ENCODE measurements around the gene STARD7.
"Not testable (repeated sequence)": the region's sequence is repeated elsewhere in the genome, so short reads cannot be mapped to it uniquely, and the experiment has no call there.

Gene STARD7

GRCh38 chr2:96148410-96149217 lies 60.0 kb downstream of the STARD7 start:
- peak; percentile 76 for DNase-seq (ENCODE audit: low spot score)

- no peak for DNase-seq (ENCODE audit: low spot score)
Observed at GRCh38 chr2:96147593-96148201, 60.9 kb downstream of the STARD7 start.

GRCh38 chr2:96146881-96147592 lies 61.6 kb downstream of the STARD7 start:
- no peak for DNase-seq (ENCODE audit: low spot score)

DNA sequence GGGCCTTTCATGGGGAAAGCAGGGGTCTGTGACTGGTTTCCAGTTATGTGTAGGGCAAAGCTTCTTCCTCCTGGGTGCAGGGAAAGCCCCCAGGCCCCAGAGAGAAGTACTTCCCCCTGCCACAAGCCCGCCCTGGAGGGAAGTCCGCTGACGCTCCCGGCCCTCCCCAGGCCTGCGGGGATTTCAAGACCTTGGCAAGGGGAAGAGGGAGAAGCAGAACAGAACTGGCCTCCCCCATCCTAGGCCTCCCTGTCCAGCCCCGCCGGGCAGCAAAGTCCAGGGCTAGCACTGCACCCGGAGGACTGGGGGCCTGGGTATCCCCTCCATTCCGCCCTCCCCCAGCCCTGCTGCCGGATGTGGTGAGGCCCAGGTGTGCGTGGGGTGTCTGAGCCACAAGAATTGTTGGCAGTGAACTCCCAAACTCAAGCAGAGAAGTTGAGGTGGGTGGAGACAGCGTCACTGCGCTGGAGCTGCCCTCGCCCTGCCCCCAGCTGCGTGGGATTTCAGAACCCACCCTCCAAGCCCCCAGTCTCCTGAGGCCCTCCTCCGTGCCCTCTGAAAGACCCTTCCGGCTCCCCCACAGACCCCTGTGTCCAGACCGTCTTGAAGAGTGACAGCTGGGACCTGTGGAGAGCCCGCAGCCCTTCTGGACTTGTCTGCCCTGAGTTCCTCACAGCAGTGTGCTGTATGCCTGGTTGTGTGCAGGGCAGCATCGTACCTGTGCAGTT lies 62.3 kb downstream of the STARD7 start:
- DNase-seq (ENCODE audit: low spot score), result no peak

DNA sequence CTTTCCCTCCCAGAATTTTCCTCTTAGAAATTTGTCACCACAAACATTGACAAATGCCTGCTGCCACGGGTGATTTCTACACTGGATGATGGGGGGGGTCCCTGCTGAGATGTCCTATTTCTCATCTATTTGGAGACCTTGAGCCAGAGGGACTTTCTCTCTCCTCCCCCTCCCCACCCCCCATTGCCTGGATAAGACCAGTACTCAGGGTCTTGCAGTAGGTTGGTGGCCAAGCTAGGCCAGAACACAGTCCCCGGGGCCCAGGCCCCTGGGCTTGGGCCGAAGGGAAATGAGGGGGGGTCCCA lies 62.8 kb downstream of the STARD7 start:
- no peak for DNase-seq (ENCODE audit: low spot score)

DNA sequence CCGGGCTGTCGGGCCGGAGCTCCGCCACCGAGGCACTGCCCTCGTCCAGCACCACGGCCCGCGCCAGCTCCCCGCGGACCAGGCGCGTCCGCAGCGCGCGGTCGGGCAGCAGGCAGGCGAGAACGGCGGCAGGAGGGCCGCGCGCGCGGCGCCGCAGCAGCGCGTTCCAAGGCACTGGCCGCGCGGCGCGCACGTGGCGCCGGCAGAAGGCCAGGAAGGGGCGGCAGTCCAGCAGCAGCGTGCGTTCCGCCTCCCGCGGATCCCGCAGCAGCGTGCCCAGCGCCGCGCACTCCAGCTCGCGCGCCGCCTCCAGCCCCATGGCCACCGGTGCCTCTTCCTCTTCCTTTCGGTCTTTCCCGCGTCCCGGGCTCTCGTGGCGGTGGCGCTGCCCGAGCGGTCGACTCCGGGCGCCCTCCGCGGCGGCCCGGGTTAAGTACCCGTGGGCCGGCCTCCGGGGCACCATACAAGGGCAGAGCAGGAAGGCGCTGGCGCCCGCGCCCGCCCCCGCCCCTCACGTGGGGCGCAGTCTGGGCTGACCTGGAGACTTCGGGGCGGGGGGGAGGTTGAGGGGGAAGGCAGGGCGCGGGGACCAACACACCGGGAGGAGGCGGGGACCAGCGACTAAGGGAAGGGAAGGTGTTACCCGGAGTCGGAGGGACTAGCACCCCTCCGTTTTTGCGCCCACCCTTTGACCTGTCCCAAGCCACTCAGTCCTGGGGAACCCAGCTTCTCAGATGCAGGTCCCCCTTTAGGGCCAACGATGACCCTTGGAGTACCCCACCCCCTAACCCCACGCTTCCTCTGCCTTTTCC lies 63.4 kb downstream of the STARD7 start, which contains the start of gene DUSP2:
TSS of gene DUSP2 (minus strand) at position 405 of the 812 bp plus-strand sequence. CDS start at position 319, 86 bp downstream.
- peak; percentile 69 for DNase-seq (ENCODE audit: low spot score)

- DNase-seq (ENCODE audit: low spot score), result no peak
Observed at GRCh38 chr2:96144481-96145035, 64.1 kb downstream of the STARD7 start.

DNA sequence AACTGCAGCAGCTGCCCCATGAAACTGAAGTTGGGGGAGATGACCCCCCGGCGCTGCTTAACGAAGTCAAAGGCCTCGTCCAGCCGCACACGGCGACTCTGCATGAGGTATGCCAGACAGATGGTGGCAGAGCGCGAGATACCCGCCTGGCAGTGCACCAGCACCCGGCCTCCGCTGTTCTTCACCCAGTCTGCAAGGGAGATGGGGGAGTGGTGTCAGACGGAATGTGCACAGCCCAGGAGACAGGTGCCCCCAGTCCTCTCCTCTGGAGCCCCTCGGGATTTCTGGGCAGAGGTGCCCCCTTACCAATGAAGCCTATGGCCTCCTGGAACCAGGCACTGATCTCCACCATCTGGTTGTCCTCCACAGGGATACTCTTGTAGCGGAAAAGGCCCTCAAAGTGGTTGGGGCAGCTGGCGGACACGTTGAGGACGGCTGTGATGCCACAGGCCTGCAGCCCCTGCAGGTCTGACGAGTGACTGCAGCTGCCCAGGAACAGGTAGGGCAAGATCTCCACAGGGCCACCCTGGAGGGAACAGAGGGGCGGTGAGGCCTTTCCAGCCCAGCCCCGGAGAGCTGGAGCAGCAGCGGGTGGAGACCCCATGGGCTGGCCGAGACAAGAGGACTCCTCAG lies 64.7 kb downstream of the STARD7 start:
- no peak for DNase-seq (ENCODE audit: low spot score)

GRCh38 chr2:96143231-96143847 lies 65.3 kb downstream of the STARD7 start:
- no peak for DNase-seq (ENCODE audit: low spot score)

DNA sequence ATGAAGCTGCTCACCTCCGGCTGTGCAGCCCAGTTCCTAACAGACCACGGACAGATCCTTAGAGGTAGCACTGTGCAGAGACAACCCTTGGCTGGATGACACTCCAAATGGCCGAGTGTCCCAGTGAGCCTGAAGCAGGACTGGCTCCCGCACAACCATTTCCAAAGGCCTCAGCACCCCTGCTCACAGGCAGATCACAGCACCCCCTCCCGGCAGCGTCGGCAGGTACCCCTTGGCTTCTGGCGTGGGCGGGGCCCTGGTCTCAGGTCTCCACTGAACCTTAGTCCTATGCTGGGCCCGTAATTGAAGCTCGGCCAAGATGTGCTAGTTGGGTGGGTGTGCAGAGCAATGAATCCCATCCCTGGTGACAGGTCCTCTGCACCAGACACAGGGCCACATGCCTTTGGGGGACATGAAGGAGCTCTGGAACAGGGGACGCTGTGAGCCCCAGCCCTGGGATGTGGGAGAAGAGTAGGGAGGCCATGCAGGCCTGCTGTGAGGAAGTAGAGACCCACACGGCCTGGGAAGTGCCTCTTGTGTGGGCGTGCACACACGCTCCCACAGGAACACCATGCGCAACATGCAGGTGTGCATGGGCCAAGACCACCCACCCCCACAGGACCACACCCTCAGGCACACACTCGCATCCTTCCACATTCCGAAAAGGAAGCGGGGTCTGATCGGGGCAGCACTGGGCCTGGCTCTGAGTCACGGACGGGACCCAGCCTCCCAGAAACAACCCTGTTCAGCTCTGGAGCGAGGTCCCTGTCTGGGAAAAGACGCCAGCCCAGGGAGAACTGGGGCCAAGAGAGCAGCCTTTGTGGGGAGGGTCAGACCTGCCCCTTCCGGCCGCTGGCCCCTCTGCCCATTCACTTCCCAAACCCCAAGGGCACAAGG lies 66.2 kb downstream of the STARD7 start:
- DNase-seq (ENCODE audit: low spot score), result no peak

GRCh38 chr2:96141624-96141967 lies 67.0 kb downstream of the STARD7 start:
- not testable (repeated sequence) for DNase-seq (ENCODE audit: low spot score)

DNA sequence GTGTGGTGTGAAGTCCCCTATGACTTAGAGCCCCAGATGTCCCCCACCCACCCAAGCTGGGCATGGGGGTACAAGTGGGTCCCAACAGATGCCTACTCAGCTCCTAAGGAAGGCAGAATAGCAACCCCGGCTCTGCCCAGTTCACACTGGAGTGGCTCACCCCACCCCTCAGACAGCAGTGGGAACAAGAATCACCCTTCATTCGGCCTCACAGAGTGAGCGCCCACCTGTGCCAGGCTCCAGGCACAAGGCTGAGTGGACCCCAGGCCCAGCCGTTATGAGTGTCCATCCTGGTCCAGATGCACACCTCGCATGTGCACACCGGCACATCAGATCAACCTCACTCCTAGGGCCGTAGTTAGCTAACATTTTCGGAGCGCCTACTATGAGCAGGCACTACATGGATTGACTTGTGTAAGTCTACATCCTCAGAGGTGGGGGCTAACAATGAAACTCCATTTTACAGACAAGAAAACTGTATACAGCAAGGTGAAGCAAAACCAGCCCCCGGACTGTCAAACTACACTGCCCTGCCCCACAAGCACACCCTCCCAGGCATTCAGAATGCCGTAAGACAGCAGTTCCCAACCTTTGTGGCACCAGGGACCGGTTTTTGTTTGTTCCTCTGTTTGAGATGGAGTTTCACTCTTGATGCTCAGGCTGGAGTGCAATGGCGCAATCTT lies 67.5 kb downstream of the STARD7 start:
- DNase-seq (ENCODE audit: low spot score), result no peak

- DNase-seq (ENCODE audit: low spot score), result no peak
Observed at GRCh38 chr2:96139181-96139758, 69.4 kb downstream of the STARD7 start.

DNA sequence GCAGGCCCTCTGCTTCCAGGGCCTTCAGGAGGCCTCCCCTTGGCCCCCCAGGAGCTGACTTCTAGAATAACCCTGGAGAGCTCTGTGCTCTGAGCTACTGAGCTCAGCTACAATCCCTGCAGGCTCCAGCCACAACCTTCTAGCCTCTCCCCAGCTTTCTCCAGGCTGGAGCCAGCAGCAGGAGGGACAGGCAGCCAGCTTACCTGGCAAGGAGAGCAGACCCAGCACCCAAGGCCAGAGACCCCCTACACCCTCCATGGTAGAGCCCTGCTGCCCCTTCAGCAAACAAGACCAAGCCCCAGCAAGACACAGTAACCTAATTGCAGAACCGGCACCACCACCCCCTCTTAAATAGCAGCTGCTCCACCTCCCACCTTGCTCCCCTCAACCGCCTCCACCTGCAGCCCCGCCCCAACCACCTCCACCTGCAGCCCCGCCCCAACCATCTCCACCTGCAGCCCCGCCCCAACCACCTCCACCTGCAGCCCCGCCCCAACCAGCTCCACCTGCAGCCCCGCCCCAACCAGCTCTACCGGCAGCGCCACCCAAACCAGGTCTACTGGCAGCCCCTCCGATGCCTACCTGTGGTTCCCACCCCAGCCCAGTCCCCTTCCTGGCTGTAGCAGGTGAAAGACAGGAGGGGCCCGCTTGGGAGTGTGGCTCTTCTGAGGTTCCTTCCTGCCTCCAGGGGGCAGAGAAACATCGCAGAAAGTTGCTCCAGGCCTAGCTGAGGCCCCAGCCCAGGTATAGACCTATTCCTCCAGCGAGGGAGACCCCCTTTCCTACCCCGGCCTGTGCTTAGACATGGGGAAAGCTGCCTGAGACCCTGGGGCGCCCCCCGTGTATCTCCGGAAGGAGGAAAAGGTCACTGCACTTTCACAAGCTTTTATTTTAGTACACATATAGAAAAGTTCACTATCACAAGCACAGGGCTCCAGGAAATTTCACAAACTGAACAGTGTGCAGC lies 70.2 kb downstream of the STARD7 start, which contains the start of gene ASTL:
TSS of gene ASTL (minus strand) at position 324 of the 967 bp plus-strand sequence. CDS start at position 258, 66 bp downstream.
- DNase-seq (ENCODE audit: low spot score), result no peak

- no peak for DNase-seq (ENCODE audit: low spot score)
Observed at GRCh38 chr2:96137321-96138178, 71.1 kb downstream of the STARD7 start.

DNA sequence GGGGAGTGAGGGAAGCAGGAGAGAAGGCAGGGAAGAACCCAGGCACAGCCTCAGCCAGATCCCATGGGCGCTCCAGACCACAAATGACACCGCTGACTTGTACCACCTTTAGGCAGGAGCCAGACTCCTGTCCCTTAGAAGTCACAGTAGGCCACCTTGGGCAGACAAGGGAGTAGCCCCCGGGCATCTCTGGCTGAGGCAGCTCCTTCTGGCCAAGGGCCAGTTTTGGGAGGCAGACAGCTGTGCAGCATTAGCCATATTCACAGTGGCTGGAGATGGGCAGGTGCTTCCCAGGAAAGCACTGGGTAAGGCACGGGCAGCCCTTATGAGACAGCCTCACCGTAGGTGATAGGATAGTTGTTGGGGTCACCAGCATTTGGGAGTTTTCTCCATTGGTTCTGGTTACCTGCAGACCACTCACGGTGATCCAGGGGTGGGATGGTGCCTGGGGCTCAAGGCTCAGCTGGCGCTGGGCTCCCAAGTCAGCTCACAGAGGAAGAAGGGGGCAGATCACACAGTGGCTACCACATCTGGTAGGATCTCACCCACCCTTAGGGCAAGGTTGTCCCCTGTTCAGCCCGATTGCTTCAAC lies 72.4 kb downstream of the STARD7 start:
- no peak for DNase-seq (ENCODE audit: low spot score)

Measured in ecto neural progenitor cell (in vitro differentiated cells).